ENCODE results near the gene GPC1.
A peak's percentile ranks its signal among the peaks of the same experiment; 100 is the strongest.

The GPC1 gene

GRCh38 chr2:240436683-240437550 is 1.5 kb downstream of the GPC1 start:
- peaks cover 14% of the 10 kb centered on the region for H3K27me3 Mint-ChIP-seq
- no peak for ATAC-seq (ENCODE audit: low read depth)
- no peak overlapping the region for H3K27ac Mint-ChIP-seq
- H3K9me3 Mint-ChIP-seq = no peaks in the 10 kb centered on the region
- H3K4me1 Mint-ChIP-seq = peaks cover 7% of the 10 kb centered on the region
- peak overlapping the region; percentile 62 for H3K4me3 Mint-ChIP-seq
- no peak for DNase-seq (ENCODE audit: low spot score in 2 of 2)
- H3K36me3 Mint-ChIP-seq = no peaks in the 10 kb centered on the region

GRCh38 chr2:240437551-240437860 is 2.0 kb downstream of the GPC1 start:
- Mint-ChIP-seq H3K4me3 (peak overlapping the region; percentile 25), H3K27me3 (peaks cover 12% of the 10 kb centered on the region), H3K36me3 (no peaks in the 10 kb centered on the region), H3K27ac (no peak overlapping the region), H3K9me3 (no peaks in the 10 kb centered on the region), H3K4me1 (peaks cover 7% of the 10 kb centered on the region)
- DNase-seq (ENCODE audit: low spot score in 2 of 2) = no peak
- no peak for ATAC-seq (ENCODE audit: low read depth)

- H3K4me1 Mint-ChIP-seq = peaks cover 7% of the 10 kb centered on the region
- ATAC-seq (ENCODE audit: low read depth) = peak; percentile 23
- H3K27ac Mint-ChIP-seq = no peak overlapping the region
- no peaks in the 10 kb centered on the region for H3K9me3 Mint-ChIP-seq
- H3K36me3 Mint-ChIP-seq = no peaks in the 10 kb centered on the region
- peak overlapping the region; percentile 18 for H3K4me3 Mint-ChIP-seq
- H3K27me3 Mint-ChIP-seq = peaks cover 11% of the 10 kb centered on the region
- DNase-seq (ENCODE audit: low spot score in 2 of 2) = peak; percentile 63 to 73
Measured at GRCh38 chr2:240437861-240438809, 2.7 kb downstream of the GPC1 start.

GRCh38 chr2:240438810-240439697 is 3.6 kb downstream of the GPC1 start:
- H3K27ac Mint-ChIP-seq = no peak overlapping the region
- no peaks in the 10 kb centered on the region for H3K36me3 Mint-ChIP-seq
- no peak for DNase-seq (ENCODE audit: low spot score in 2 of 2)
- no peak for ATAC-seq (ENCODE audit: low read depth)
- no peaks in the 10 kb centered on the region for H3K9me3 Mint-ChIP-seq
- H3K27me3 Mint-ChIP-seq = peaks cover 9% of the 10 kb centered on the region
- no peak overlapping the region for H3K4me3 Mint-ChIP-seq
- H3K4me1 Mint-ChIP-seq = peaks cover 7% of the 10 kb centered on the region

- H3K27ac Mint-ChIP-seq = no peak overlapping the region
- no peak overlapping the region for H3K4me3 Mint-ChIP-seq
- no peaks in the 10 kb centered on the region for H3K36me3 Mint-ChIP-seq
- no peaks in the 10 kb centered on the region for H3K9me3 Mint-ChIP-seq
- ATAC-seq (ENCODE audit: low read depth) (no peak), DNase-seq (ENCODE audit: low spot score in 2 of 2) (no peak)
- H3K4me1 Mint-ChIP-seq = peaks cover 5% of the 10 kb centered on the region
- peaks cover 9% of the 10 kb centered on the region for H3K27me3 Mint-ChIP-seq
Measured at GRCh38 chr2:240439698-240440151, 4.3 kb downstream of the GPC1 start.

GRCh38 chr2:240440251-240440650 is 4.8 kb downstream of the GPC1 start:
- no peaks in the 10 kb centered on the region for H3K36me3 Mint-ChIP-seq
- H3K27ac Mint-ChIP-seq = no peak overlapping the region
- no peaks in the 10 kb centered on the region for H3K9me3 Mint-ChIP-seq
- peaks cover 9% of the 10 kb centered on the region for H3K27me3 Mint-ChIP-seq
- H3K4me3 Mint-ChIP-seq = no peak overlapping the region
- H3K4me1 Mint-ChIP-seq = peaks cover 4% of the 10 kb centered on the region
- ATAC-seq (ENCODE audit: low read depth) (no peak), DNase-seq (ENCODE audit: low spot score in 2 of 2) (no peak)

- H3K9me3 Mint-ChIP-seq = no peaks in the 10 kb centered on the region
- H3K27ac Mint-ChIP-seq = no peak overlapping the region
- H3K4me3 Mint-ChIP-seq = no peak overlapping the region
- H3K4me1 Mint-ChIP-seq = peaks cover 4% of the 10 kb centered on the region
- H3K36me3 Mint-ChIP-seq = peaks cover under 1% of the 10 kb centered on the region
- ATAC-seq (ENCODE audit: low read depth) = no peak
- DNase-seq (ENCODE audit: low spot score in 2 of 2) = no peak
- peaks cover 9% of the 10 kb centered on the region for H3K27me3 Mint-ChIP-seq
Measured at GRCh38 chr2:240440704-240441320, 5.3 kb downstream of the GPC1 start.

GRCh38 chr2:240441326-240441992 is 6.0 kb downstream of the GPC1 start:
- no peak overlapping the region for H3K27ac Mint-ChIP-seq
- DNase-seq (ENCODE audit: low spot score in 2 of 2) = no peak
- peaks cover 4% of the 10 kb centered on the region for H3K4me1 Mint-ChIP-seq
- no peak for ATAC-seq (ENCODE audit: low read depth)
- peaks cover 13% of the 10 kb centered on the region for H3K27me3 Mint-ChIP-seq
- no peak overlapping the region for H3K4me3 Mint-ChIP-seq
- H3K36me3 Mint-ChIP-seq = peaks cover 2% of the 10 kb centered on the region
- no peaks in the 10 kb centered on the region for H3K9me3 Mint-ChIP-seq

GRCh38 chr2:240441993-240442411 is 6.5 kb downstream of the GPC1 start:
- Mint-ChIP-seq H3K4me1 (peaks cover 4% of the 10 kb centered on the region), H3K27ac (no peak overlapping the region), H3K27me3 (peaks cover 17% of the 10 kb centered on the region), H3K4me3 (no peak overlapping the region), H3K9me3 (no peaks in the 10 kb centered on the region), H3K36me3 (peaks cover 2% of the 10 kb centered on the region)
- no peak for DNase-seq (ENCODE audit: low spot score in 2 of 2)
- no peak for ATAC-seq (ENCODE audit: low read depth)

- Mint-ChIP-seq H3K4me3 (no peak overlapping the region), H3K27me3 (peaks cover 16% of the 10 kb centered on the region), H3K4me1 (peaks cover 2% of the 10 kb centered on the region), H3K36me3 (peaks cover 2% of the 10 kb centered on the region), H3K9me3 (no peaks in the 10 kb centered on the region), H3K27ac (no peak overlapping the region)
- DNase-seq (ENCODE audit: low spot score in 2 of 2) (no peak), ATAC-seq (ENCODE audit: low read depth) (no peak)
Measured at GRCh38 chr2:240442891-240443715, 7.6 kb downstream of the GPC1 start.

- Mint-ChIP-seq H3K9me3 (no peaks in the 10 kb centered on the region), H3K27ac (no peak overlapping the region), H3K4me1 (no peaks in the 10 kb centered on the region), H3K27me3 (peaks cover 11% of the 10 kb centered on the region), H3K36me3 (peaks cover 2% of the 10 kb centered on the region), H3K4me3 (no peak overlapping the region)
- no peak for ATAC-seq (ENCODE audit: low read depth)
- DNase-seq (ENCODE audit: low spot score in 2 of 2) = no peak
Measured at GRCh38 chr2:240443891-240444301, 8.4 kb downstream of the GPC1 start.

GRCh38 chr2:240444464-240444863 is 9.0 kb downstream of the GPC1 start:
- Mint-ChIP-seq H3K4me1 (no peaks in the 10 kb centered on the region), H3K9me3 (no peaks in the 10 kb centered on the region), H3K36me3 (peaks cover 2% of the 10 kb centered on the region), H3K27me3 (peaks cover 10% of the 10 kb centered on the region), H3K27ac (no peak overlapping the region), H3K4me3 (no peak overlapping the region)
- no peak for ATAC-seq (ENCODE audit: low read depth)
- no peak for DNase-seq (ENCODE audit: low spot score in 2 of 2)
